HCT116 (cell line): ENCODE data around the gene PTGR2.

Experiments used
- CTCF ChIP-seq, 3 experiments: fragments of 200-600 bp in 1 of 3; sonication (generic) in 1 of 3; IDR thresholded peaks in 2 of 3; conservative IDR thresholded peaks in 1 of 3; 2 replicates each; pipeline ENCODE4 v1.5.1; 2012 to 2017; ENCODE audit warnings: low read depth in 2 of 3, low read length in 2 of 3, antibody characterized with exemption in 1 of 3, borderline replicate concordance in 1 of 3, control low read depth in 1 of 3, mild to moderate bottlenecking in 1 of 3, mixed read lengths in 1 of 3, mixed run types in 1 of 3, moderate library complexity in 1 of 3; ENCODE audit not compliant: insufficient read depth in 1 of 3
- SIN3A ChIP-seq: IDR thresholded peaks from 2 replicates; pipeline ENCODE4 v1.6.1; 2012; ENCODE audit warnings: low read depth
- TF ChIP-seq, protein P1 (sequence below): IDR thresholded peaks from 2 replicates; pipeline ENCODE4 v1.6.1; 2012

GRCh38 chr14:73886449-73887317, 35.1 kb downstream of the PTGR2 start, which contains the start of gene ZNF410:
- TF ChIP-seq SIN3A (peak; percentile 92), CTCF (IDR thresholded peaks at IDR 0.05 in 2 of 3, conservative IDR thresholded peaks at IDR 0.05 in 1 of 3; ENCODE audit: borderline replicate concordance in 1 of 3, insufficient read depth in 1 of 3, low read depth in 2 of 3, low read length in 2 of 3) (no peak)
- TF ChIP-seq, protein P1, sequence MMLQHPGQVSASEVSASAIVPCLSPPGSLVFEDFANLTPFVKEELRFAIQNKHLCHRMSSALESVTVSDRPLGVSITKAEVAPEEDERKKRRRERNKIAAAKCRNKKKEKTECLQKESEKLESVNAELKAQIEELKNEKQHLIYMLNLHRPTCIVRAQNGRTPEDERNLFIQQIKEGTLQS = no peak
